HG02759 (cell line): ENCODE measurements around the gene ENPP5.

Source experiments
- ATAC-seq: cut with Tn5 transposase; IDR thresholded peaks from one replicate; pipeline ENCODE4 v1.9.1; 2021; ENCODE audit warnings: mild to moderate bottlenecking, moderate library complexity; ENCODE audit not compliant: unreplicated experiment

The ENPP5 gene, protein sequence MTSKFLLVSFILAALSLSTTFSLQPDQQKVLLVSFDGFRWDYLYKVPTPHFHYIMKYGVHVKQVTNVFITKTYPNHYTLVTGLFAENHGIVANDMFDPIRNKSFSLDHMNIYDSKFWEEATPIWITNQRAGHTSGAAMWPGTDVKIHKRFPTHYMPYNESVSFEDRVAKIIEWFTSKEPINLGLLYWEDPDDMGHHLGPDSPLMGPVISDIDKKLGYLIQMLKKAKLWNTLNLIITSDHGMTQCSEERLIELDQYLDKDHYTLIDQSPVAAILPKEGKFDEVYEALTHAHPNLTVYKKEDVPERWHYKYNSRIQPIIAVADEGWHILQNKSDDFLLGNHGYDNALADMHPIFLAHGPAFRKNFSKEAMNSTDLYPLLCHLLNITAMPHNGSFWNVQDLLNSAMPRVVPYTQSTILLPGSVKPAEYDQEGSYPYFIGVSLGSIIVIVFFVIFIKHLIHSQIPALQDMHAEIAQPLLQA

DNA sequence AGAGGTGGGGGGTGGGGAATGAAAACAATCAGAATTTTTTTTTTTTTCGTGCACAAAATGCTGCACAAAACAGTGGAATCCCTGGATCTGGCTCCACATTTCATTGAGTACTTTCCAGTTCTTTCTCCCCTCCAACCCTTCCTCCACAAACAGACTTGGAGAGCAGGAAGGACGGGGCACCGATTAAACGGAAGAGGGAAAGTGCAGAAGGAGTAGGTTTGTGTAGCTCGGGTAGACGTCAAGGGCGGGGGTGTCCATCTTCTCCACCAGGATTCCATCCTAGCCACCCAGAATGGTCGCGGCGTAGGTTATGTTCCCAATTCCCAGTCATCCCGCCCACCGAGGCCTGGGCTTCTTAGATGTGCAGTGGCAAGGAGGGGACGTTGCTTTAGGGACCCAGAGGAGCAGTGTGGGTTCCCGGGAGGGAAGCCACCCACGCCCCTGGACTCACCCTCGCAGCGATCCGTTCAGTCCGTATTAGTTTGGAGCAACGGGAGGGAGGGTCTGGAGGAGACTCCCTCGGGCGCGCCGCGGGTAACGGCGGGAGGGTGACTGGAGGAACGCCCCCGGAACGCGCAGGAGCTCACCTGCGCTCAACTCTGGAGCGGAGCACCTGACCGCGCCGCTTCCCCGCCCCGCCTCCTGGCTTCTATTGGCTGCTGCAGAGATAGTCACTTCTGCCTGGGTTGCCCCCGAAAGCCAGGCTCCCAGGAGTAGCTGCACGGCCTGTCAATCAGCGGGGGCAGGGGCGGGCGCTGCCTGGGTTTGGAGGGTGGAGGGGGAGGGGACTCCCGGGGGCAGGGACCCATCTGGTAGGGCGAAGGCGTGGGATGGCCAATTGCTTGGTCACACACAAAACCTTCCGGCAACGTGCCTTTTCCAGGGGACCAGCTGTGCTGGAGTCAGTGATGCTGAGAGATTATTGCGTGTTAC is at the start of gene ENPP5:
Gene ENPP5, minus strand, starts transcription at position 624 of the 933 bp plus-strand sequence. CDS start 2,718 bp downstream, outside the sequence.
- peak; percentile 96 for ATAC-seq

DNA sequence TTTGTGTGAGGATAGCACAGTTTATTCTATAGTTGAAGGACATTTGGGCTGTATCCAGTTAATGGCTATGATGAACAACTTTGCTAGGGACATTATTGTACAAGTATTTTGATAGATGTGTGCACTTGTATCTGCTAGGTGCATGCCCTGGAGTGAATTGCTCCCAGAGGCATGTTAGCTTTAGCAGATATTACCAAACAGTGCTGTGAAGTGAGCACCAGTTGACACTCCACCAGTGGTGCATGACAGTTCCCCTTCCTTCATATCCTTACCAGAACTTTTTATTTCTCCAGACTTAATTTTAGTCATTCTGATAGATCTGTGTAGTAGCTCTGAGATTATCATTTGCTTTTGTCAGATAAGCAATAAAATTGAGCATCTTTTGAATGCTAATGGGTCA is 48.9 kb upstream of the ENPP5 start:
- ATAC-seq, result no peak

DNA sequence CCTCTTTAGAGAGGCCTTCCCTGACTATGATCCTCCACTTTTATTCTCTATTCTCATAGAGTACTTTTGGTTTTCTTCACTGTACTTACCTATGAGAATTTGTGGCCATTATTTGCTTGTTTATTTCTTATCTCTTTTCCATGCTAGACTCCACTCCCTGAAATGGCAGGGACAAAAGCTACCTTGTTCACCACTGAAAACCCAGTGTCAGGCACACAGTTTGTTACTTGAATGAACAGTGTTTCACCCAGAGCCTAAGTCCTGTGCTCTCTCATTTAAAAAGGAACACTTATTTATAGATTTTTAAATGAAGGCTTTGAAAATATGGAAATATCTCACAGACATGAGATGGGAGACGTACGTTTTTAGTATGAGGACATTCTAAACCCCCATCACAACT is 47.7 kb upstream of the ENPP5 start:
- no peak for ATAC-seq

DNA sequence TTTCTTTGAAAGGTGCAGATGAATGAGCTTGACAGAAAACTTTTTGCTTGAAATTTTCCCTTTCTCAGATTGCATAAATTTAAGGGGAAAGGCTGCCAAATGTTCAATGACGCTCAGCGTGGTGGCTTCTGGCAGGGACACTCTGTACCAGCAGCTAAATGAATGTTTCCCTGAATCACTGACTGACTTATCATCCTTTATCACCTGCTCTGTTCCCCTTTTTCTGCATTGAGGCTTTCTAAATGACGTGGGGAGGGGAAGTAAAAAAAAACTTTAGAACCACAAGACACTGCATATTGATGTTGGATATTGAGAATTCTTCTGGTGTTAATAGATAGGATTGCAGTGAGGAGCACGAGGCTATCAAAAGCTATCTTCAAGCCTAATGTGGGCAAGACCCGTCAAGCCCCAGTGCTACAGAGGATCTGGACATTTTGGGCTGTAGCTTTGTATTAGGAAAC is 46.9 kb upstream of the ENPP5 start:
- ATAC-seq, result peak; percentile 64

DNA sequence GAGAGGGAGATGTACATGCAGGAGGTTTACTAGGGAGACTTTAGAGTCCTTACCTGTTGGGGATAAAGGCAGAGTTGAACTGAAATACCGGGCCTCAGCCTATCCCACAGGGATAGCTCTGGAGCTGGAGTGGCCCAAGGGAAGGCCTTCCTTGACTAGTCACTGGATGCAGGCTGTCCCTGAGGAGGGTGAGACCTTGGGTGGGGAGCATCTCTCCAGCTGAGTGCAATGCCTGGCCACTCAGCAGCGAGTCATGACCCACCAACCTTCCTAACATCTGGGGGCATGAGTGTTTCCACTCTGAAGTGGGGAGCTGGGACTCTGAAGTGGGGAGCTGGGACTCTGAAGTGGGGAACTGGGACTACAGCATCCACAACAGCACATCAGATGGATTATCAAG is 46.1 kb upstream of the ENPP5 start:
- ATAC-seq, result no peak

DNA sequence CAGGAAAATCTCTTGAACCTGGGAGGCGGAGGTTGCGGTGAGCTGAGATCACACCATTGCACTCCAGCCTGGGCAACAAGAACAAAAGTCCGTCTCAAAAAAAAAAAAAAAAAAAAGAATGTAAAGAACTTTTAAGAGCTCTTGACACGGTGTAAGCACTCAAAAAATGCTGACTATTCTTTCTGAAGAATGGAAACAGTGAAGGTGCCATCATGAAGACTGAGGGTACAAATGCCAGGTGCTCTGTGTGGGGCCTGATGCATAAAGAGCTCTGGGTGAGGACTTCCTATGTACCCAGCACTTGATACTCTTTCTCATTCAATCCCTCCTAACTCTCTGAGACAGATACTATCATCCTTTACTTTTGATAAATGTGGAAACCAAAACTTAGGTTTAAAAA is 45.0 kb upstream of the ENPP5 start:
- no peak for ATAC-seq

DNA sequence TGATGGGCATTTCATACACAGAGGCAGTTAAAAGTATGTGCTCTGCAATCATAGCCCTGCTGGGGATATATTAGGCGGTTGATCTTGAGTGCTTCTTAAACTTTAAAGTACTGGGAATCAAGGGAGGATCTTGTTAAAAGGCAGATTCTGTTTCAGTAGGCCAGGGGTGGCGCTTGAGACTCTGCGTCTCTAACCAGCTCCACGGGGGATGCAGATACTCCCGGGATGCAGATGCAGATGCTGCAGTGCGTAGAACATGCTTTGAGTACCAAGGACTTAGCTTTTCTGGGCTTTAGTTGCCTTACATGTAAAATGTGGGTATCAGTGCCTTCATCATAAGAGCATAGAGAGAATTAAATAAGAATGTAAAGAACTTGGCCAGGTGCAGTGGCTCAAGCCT is 44.4 kb upstream of the ENPP5 start:
- no peak for ATAC-seq

DNA sequence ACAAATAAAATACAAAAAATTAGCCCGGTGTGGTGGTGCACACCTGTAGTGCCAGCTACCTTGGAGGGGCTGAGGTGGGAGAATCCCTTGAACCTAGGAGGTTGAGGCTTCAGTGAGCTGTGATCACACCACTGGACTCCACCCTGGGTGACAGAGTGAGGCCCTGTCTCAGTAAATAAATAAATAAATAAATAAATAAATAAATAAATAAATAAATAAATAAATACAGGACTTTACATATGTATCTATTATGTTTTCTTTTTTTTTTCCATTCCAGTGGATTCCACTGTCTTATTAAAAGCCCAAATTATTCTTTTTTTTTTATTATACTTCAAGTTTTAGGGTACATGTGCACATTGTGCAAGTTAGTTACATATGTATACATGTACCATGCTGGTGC is 41.1 kb upstream of the ENPP5 start:
- no peak for ATAC-seq

DNA sequence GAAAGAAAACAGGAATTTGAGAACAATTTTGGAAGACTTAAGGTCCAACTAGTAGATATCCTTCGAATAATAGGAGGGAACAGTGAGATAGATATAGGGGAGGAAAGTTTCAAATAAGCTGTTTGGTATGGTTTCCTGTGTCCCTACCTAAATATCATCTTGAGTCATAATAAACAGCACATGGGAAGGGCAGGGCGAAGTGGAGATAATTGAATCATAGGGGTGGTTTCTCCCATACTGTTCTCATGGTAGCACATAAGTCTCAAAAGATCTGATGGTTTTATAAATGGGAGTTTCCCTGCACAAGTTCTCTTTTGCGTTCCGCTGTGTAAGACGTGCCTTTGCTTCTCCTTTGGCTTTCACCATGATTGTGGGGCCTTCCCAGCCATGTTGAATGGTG is 39.5 kb upstream of the ENPP5 start:
- ATAC-seq, result no peak

DNA sequence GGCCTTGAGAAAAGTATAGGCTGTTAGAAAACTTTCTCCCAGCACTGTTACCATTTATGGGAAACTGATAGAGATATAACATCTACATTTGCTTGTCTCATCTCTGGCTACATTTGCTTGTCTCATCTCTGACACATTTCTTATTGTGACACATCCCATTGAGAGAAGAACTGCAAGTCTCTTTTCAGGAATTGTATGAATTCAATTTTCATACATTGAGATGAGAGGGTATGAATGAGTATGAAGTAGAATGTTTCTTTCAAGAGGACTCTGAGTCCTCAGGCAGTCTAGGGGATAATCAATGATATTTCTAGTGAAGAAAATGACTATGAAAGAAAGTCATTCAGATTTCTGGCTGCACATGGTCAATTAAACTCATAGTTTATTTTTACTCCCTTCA is 37.5 kb upstream of the ENPP5 start:
- ATAC-seq, result no peak

DNA sequence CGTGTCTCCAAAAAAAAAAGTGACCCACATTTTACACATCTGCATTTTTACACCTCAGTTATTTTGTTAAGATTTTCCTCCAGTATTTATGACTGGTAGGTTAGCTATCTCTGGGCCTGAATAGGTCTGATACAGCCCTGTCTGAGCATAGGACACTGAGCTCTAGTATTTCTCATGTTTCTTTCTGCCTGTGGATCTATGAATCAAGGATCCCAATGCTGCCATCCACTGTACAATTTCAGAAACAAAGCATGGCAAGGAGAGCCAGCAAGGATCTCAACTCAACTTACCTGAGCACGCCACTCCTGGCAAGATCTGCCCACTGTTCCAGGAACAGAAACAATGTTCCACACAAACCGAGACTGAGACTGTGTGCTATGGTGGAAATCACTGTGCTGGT is 36.4 kb upstream of the ENPP5 start:
- no peak for ATAC-seq

DNA sequence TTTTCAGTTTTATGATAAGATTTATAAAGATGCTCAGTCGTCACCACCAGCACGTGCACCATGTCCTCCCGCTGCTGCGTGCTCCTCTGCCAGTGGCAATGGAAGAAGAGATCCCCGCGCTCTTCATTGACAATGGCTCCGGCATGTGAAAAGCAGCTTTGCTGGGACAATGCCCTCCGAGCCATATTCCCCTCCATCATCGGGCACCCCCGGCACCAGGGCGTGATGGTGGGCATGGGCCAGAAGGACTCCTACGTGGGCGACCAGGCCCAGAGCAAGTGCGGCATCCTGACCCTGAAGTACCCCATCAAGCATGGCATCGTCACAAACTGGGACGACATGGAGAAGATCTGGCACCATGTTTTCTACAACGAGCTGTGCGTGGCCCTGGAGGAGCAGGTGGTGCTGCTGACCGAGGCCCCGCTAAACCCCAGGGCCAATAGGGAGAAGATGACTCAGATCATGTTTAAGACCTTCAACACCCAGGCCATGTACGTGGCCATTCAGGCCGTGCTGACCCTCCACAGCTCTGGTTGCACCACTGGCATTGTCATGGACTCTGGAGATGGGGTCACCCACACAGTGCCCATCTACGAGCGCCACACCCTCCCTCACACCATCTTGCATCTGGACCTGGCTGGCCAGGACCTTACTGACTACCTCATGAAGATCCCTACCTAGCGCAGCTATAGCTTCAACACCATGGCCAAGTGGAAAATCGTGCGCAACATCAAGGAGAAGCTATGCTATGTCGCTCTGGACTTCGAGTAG is 34.3 kb upstream of the ENPP5 start:
- no peak for ATAC-seq

DNA sequence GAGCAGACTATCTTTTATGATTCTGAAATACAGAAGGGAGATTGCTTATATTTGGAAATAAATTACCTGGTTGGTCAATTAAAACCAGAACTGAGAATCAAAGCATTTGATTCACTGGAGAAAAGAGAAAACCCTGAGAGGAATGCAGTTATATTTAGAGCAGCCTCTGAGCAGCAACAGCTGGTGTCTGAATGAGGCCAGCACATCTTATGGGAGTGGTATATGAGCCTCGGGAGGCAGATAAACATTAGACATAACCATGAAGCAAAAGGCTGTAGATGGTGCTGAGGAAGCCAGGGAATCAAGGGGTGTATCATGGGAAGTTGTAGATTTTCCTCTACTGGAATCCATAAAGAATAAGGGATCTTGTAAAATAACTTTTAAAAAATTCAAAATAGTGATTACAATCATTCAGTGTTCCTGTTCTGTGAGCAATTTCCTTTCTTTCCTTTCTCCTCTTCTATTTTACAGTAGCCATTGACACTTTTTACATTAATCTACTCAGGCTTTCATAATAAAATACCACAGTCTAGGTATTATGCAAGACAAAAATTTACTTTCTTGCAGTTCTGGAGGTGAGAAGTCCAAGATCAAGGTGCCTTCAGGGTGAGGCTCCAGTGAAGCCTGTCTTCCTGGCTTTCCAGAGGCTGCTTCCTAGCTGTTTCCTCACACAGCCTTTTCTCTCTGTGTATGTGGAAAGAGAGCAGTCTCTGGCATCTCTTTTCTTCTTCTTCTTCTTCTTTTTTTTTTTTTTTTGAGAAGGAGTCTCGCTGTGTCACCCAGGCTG is 32.8 kb upstream of the ENPP5 start:
- no peak for ATAC-seq

DNA sequence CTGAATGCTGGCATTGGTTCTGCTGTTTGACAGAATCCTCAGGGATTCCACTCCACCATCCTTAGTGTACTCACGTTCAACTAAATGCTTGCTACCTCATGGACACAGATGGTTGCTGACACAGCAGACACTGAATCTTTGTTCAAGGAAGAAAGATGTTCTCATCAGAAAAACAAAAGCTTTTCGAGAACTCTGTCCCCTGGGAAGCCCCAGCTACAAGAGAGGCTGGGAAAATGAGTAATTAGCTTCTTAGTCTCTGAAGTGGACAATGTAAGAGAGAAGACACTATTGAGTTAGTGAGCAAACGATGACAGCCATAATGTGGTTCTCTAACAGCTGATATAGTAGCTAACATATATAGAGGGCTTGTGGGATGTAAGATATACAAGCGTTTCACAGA is 30.9 kb upstream of the ENPP5 start:
- no peak for ATAC-seq

DNA sequence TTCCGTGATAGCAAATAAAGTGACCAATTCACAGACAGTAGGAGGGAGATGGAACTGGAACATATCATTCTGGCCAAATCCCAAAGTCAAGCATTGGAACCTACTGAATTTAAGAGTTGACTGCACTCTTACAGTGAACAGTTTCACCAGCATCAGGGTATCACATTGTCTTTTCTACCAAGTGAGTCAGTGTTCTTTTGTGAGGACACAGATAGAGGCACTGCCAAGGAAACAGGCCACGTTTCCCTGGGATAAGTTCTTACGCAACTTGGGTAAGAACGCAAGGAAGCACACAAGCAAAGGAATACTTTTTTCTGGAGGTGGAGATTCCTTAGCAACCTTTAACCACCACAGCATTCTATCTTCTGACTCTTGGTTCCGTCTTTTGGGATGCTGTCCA is 28.6 kb upstream of the ENPP5 start:
- no peak for ATAC-seq

DNA sequence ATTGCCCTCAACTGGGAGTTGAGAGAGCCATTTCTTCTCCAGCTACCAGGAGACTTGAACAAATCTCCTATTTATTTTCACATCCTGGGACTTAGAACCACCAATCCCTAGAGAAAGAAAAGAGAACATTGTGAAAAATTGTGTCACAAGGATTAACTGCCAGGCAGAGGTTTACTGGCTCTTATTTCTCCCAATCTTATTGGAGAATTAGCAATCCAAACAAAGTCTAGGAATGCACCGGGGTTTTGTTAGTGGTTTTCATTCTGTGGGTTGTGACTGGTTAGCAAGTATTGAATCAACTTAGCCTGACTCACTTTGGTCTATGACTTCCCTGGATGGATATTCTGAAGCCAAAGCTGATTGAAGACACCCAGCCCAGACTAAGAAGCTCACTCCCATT is 21.2 kb upstream of the ENPP5 start:
- no peak for ATAC-seq

DNA sequence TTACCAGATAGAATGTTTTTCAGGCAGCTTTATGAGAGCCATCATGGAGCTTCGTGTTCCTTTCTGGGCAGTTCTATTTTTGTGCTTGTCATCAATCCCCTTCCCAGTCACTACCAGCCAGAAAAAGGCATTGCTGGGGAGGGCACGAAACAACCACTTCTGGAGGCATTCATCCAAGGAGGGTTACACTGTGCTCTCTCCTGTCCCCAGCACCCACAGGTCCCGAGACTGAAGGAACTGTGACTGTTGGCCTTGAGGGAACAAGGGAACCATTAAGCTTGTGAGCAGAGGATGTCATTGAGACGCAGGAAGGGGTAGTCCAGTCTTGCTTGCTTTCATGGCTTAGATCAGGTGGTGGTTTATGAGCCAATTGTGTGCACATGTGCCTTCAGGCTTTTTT is 20.1 kb upstream of the ENPP5 start:
- ATAC-seq, result no peak

DNA sequence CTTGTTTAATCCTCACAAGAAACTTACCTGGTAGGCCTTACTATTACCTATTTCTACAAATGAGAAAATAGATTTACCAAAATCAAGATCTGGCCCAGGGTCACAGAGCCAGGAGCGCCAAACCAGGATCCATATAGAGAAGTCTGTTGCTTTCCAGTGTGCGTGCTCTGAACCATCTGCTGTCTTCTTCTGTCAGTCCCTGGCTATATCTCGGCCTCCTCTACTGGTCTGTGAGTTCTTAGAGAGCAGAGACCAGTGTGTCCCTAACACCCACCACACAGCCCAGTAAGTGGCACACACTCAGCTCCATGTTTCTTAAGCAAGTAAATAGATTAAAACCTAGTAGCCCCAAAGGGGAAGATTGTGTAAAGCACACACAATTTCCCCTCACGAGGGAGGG is 18.9 kb upstream of the ENPP5 start:
- ATAC-seq, result no peak

DNA sequence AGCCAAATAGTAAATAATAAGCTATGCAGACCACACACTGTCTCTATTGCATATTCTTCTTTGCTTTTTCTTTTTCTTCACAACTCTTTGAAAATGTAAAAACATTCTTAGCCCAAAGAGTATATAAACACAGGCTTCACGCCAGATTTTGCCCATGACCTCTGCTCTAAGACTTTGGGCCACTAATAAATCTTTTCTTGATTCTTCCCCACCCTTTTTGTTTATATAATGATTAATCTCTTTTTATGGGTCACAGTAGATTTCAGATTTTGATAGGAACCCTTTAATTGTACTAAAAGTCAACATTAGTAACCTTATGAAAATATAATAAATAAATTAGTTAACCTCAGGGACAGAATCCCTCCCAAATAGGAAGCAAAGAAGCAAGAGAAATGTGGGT is 15.8 kb upstream of the ENPP5 start:
- no peak for ATAC-seq

DNA sequence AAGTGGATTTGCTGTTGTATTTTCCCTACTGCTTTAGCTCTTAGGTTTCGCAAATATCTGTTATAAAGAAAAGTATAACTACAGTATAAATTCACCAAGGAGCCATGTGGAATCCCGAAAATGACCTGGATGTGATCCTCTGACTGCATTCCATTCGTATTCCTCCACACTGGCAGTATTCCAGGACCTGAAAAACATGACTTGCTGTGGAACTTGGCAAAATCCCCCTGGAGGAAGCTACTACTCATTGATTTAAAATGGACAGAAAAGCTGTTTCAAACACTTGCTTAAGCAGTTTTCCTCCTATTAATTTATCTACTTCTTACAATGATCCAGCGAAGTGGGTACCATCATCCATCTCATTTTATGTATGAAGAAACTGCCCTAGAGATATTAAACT is 13.3 kb upstream of the ENPP5 start:
- ATAC-seq, result no peak
